ENCODE measurements around the gene CNTNAP1.
A peak's percentile ranks its signal among the peaks of the same experiment; 100 is the strongest.

Gene CNTNAP1

DNA sequence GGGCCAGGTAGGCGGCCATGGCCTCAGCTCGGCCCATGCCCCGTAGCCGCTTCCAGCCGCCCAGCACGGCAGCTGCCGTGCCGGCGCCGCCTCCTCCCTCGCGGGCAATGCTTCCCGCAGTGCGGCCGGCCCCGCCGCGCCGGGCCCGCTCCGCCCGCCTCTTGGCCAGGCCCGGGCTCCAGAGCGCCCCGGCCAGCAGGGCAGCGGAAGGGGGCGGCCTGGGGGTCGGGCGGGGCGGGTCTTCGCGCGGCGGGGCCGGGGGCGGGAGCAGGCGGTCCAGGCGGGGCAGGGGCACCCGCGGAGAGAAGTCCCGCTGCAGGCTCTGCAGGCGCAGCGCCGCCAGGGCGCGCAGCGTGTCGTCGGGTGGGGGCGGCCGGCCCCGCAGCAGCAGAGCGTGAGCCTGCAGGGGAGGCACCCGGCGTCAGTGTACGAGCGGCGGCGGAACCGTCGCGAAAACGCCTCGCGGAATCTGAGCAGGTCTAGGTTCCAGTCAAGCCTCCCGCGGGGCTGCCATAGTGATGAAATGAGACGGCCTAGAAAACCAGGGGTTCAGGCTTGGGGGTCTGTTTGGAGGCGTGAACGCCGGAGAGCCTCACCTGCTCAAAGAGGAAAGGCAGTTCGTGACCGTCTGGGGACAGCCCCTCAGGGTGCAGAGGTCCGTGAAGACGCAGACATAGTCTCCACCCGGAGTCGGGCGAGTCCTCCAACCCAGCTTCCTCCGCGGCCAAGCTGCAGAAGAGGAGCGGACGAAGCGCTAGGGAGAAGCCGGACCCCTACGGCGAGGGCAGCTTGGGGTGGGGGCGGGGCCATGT is 12.1 kb upstream of the CNTNAP1 start:
- DNase-seq (ENCODE audit: insufficient read length, low spot score) = peak; percentile 76
- no peak for FAIRE-seq

- FAIRE-seq (peak; percentile 84), DNase-seq (ENCODE audit: insufficient read length, low spot score) (no peak)
Measured at GRCh38 chr17:42670789-42671657, 11.3 kb upstream of the CNTNAP1 start.

GRCh38 chr17:42672038-42672437 is 10.3 kb upstream of the CNTNAP1 start:
- no peak for FAIRE-seq
- no peak for DNase-seq (ENCODE audit: insufficient read length, low spot score)

- FAIRE-seq = no peak
- DNase-seq (ENCODE audit: insufficient read length, low spot score) = no peak
Measured at GRCh38 chr17:42673266-42673884, 9.0 kb upstream of the CNTNAP1 start.

- DNase-seq (ENCODE audit: insufficient read length, low spot score) (peak; percentile 87), FAIRE-seq (peak; percentile 65)
Measured at GRCh38 chr17:42673885-42674754, 8.2 kb upstream of the CNTNAP1 start.

GRCh38 chr17:42674755-42675347 is 7.5 kb upstream of the CNTNAP1 start:
- DNase-seq (ENCODE audit: insufficient read length, low spot score) = no peak
- FAIRE-seq = no peak

DNA sequence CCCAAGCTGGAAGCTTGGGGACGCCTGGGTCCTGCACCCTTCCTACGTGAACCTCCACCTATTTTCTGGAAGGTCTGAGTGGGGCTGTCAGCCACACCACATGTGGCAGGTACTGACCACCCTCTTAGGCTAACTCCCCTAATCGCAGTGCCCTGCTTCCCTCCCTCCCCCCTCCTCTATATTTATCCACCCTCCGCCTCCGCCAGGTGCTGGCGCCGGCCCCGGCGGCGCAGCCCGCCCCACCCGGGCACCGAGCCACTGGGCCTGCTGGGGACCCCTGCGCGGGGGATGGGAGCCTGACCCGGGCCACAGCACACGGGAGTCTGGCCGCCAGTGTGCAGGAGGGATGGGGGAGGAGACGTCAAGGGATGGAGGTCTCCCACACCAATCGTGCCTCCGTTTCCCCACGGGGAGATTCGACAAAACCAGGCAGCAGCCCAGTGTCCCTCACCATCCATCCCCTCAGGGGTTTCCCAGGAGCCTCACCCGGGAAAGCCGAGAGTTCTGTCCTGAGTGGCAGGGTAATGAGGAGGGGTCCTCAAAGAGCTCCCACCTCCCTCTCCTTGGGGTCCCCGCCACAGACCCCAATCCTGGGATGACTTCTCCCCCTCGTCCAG is 6.9 kb upstream of the CNTNAP1 start:
- FAIRE-seq (no peak), DNase-seq (ENCODE audit: insufficient read length, low spot score) (no peak)

DNA sequence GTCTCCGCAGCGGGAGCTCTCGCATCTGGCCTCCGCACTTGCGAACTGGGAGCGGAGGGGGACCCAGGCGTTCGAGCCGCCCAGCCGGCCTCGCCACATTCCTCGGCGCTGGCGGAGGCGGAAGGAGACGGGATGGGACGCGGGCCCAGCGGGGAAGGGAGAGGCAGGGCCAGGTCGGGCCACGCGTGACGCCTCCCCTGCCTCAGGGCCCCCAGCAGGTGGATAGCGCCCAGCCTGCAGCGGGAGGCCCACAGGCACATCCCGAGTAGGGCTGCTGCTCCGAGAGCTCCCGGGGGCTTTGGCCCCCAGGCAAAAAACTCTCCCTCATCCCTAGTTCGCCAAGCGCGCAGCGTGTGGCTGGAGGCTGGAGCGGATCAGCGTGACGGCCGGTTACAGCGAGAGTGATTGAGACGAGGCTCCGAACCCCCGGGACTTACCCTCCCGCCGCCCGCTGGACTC is 6.3 kb upstream of the CNTNAP1 start:
- FAIRE-seq (no peak), DNase-seq (ENCODE audit: insufficient read length, low spot score) (no peak)

DNA sequence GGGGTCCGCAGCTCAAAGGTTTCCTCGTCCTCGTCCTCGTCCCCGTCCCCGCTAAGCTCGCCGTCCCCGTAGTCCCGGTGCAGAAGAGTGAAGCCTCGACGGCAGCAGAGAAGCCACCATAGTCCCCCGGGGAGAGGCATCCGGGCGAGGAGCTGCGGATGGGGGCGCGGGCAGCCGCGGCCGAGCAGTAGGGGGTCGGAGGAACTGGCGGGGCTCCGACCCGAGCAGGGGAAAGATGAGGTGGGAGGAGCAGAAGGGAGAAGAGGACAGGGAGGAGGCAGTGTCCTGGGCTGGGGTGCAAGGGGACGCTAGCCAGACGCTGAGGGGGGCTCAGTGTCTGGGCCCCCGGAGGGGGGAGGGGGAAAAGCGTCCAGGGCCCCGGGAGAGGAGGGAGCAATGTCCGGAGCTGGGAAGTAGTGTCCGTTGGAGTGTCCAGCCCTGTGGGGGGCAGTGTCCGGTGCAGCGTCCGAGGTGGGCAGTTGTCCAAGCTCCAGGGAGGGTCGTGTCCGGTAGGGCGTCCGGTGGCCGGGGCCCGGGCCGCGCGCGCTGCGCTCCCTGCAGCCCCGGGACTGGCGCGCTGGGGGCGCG is 5.8 kb upstream of the CNTNAP1 start, which contains the start of gene PLEKHH3:
Gene PLEKHH3, minus strand, starts transcription at position 571 of the 588 bp plus-strand sequence. Its CDS starts 431 bp downstream, at position 140.
- no peak for DNase-seq (ENCODE audit: insufficient read length, low spot score)
- FAIRE-seq = no peak

DNA sequence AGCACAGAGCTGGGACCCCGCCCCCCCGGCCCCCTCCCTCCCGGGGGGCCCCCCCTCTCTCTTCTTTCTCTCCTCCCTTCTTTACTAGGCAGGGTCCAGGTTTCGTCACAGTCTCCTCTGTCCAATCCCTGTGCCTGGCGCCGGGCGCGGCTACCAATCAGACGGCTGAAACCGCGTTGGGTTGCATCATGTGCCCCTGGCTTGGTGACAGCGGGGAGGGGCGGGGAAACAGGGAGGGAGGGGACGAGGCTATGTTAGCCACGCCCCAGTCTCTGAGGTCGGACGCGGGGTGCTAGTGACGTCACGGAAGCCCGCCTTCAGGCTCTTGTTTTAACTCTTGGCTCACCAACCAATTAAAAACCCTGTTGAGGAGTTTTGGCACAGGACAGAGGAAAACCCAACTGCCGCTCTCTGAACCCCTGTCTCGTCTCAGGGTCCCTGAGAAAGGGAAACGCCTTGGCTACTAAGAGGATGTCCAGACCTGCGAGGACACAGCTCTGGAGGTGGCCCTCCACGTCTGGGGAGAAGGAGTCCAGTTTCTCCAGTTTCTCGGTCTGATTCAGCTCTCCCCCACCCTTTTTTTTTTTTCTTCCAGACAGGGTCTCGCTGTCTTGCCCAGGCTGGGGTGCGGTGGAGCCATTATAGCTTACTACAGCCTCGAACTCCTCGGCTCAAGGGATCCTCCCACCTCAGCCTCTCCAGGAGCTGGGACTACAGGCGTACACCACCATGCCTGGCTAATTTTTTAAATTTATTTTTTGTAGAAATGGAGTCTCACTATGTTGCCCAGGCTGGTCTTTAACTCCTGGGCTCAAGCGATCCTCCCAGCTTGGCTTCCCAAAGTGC is 5.1 kb upstream of the CNTNAP1 start:
- FAIRE-seq (peak; percentile 99), DNase-seq (ENCODE audit: insufficient read length, low spot score) (peak; percentile 98)

DNA sequence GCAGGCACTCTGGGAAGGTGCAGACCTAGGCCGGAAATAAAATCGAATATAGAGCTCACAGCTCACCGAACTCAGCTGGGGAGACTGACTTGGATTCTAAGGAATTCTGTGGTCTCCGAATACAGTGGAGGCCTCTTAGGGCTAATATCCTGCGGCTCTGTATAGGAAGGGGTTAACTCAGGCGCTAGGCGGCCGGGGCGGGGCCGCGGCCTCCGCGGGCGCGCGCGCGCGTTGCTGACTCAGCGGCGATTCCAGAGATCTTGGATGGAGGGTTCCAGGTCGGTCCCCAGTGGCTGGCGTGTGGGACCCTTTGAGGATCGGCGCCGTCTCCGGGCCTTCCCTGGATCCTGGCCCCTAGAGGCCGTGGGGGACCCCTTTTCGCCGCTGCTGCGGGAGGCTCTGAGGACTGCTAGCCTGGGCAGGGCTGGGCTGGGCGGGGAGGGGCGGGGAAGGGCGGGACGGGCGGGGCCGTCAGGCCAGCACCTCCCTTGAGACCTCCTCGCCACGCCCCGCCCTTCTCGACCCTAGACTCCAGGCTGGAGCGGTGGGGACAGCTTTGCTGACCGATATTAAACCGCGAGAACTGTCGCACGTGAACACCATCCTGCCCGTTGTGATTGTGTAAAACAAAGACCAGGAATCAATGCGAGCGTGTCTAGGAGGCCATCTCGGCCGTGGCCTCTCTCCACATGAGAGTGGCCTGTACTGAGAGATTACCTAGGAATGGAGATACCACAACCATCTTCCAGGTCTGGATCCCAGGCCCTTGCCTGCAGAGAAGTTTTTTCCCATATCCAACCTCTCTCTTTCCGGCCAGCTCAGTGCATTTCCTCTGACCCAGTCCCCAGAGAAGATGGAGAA is 4.2 kb upstream of the CNTNAP1 start:
- peak; percentile 82 for DNase-seq (ENCODE audit: insufficient read length, low spot score)
- FAIRE-seq = peak; percentile 95

GRCh38 chr17:42678951-42679491 is 3.3 kb upstream of the CNTNAP1 start:
- FAIRE-seq (no peak), DNase-seq (ENCODE audit: insufficient read length, low spot score) (no peak)

DNA sequence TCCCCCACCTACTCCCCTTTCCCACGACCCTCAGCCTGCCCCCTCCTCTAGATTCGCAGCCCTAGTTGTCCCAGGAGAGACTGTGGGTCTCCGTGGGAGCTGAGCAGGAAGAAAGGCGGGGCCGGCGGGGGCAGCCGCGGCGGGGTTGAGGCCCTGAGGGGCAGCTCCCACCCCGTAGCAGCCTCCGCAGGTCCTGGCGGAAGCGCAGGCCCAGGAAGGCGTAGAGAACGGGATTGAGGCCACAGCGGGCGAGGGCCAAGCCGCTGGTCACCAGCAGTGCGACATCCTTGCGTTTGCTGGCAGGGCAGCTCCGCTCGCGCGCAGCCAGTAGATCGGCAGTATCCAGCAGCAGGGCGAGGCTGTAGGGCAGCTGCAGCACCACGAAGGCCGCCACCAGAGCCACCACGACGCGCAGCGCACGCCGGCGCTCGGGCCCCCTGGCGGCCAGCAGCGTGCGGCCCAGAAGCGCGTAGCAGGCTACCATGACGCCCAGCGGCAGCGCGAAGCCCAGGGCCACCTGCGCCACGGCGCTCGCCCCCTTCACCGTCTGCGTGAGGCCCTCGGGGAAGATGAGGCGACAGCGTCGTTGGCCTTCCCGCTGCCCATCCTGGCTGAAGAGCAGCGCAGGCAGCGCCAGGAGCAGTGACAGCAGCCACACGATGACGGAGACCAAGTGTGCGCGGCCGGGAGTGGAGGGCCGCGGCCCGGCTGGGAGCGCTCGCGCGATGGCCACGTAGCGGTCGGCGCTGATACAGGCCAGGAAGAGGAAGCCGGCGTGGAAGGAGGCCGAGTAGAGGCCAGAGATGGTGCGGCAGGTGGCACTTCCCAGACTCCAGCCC is 2.6 kb upstream of the CNTNAP1 start:
- DNase-seq (ENCODE audit: insufficient read length, low spot score) (peak; percentile 70), FAIRE-seq (peak; percentile 89)

DNA sequence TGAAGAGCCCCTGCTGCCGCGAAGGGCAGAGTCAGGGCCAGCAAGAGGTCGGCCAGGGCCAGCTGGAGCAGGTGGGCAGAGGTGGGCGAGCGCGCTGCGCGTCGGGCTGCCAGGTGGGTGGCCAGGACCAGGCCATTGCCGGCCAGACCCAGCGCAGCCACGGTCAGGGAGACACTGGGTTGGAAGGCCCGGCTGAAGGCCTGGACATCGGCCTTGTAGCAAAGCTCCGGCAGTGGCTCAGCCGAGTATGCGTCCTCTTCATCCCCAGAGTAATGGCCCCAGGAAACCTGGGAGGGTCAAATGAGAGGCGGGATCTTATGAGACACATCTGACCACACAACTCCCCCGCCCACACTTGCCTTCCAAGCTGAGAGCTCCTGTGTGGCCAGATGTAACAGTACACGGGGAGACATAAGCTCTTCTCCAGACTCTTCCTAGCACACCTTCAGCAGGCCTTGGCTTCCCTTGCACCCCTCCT is 2.0 kb upstream of the CNTNAP1 start:
- FAIRE-seq = peak; percentile 60
- DNase-seq (ENCODE audit: insufficient read length, low spot score) = no peak

DNA sequence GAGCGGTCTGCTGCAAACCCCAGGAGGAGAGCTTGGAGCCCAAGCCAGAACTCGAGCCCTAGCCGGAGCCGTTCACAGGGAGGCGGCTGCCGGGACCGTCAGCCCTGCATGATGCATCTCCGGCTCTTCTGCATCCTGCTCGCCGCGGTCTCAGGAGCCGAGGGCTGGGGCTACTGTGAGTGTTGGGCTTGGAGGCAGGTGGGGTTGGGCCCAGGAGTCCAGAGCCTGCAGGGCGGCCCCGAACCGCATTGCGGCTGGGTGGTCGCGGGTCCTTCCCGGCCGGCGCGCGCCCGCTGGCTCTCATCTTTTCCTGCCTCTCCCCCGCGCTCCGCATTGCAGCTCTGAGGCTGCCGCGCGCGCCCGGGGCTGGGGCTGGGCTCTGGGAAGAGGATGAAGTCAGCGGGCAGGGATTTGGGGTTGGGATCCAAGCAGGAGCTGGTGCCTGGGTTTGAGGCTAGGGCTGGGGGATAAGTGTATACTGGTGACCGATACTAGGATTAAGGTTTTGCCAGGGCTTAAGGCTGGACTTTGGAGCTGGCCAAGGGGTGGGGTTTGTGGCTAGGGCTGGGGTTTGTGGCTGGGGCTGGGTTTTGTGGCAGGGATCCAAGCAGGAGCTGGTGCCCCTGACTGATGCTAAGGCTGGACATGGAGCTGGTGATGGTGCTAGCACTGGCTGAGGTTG is 532 bp downstream of the CNTNAP1 start:
- no peak for FAIRE-seq
- no peak for DNase-seq (ENCODE audit: insufficient read length, low spot score)
